ENCODE results near the gene CAPN1. TPM values are rescaled to one million over a fixed set of nuclear protein-coding genes. Genes with fewer than 3 reads are reported as not detected.

CAPN1 gene
- 96.5 and 115 TPM in 2 replicates for total RNA-seq (2014; rRNA removed; shearing (Covaris generic); ENCODE audit: low replicate concordance)

DNA sequence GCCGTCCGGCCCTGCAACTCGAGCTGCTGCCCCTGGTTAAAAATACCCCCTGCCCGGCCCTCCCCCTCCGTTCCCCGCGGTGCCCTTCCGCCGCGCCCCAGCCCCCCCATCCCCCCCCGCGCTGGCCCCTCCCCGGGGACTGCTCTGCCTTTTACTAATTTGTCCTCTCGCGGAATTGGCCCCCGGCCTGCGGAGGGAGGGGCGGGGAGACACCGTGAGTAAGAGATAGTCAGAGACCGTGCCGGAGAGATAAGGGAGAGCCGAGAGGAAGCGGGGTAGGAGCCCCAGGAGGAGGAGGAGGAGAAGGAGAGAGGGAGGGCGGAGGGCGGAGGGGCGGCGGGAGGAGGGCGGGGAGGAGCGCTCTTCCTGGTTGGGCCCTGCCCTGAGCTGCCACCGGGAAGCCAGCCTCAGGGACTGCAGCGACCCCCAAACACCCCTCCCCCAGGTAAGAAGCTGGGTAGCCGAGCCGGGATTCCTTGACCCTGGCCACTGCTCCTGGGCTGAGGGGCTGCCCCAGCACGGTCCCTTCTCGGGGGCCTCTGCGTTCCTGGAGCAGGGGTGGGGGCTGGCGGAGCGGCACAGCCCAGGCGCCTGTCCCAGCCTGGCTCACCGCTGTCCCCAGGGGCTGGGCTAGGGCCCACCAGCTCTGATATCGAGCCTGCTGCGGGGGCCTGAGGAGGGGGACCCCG lies at the start of gene CAPN1:
Gene CAPN1, plus strand, starts transcription at position 360 of the 689 bp plus-strand sequence. CDS start 774 bp downstream, outside the sequence.
- Histone ChIP-seq H3K9ac (ENCODE audit: low read length) (peak within 1 kb of the TSS; percentile 86), H3K4me2 (ENCODE audit: low read depth, low read length, poor library complexity, severe bottlenecking) (peak within 1 kb of the TSS; percentile 85), H3K9me2 (replicated peaks; ENCODE audit: insufficient read depth, low read length) (no peaks in the 10 kb centered on the region), H3K27me3 (ENCODE audit: low read length) (no peaks in the 10 kb centered on the region), H3K9me3 (ENCODE audit: low read length) (no peaks in the 10 kb centered on the region), H3K4me3 (ENCODE audit: low read length) (peak within 1 kb of the TSS; percentile 82), H3K27ac (ENCODE audit: low read length) (peak within 1 kb of the TSS; percentile 67), H4K20me1 (ENCODE audit: insufficient read depth, low read depth, low read length) (no peaks in the 10 kb centered on the region), H3K36me3 (ENCODE audit: insufficient read depth, low read length) (no peaks in the 10 kb centered on the region), H3K4me1 (ENCODE audit: low read length) (peaks cover 26% of the 10 kb centered on the region), H3K79me2 (ENCODE audit: low read length) (peaks cover 14% of the 10 kb centered on the region; the same call in 1 of the 2 replicates), H2AFZ (ENCODE audit: low read length) (peak within 1 kb of the TSS; percentile 87)
- DNase-seq = peak; percentile 90

DNA sequence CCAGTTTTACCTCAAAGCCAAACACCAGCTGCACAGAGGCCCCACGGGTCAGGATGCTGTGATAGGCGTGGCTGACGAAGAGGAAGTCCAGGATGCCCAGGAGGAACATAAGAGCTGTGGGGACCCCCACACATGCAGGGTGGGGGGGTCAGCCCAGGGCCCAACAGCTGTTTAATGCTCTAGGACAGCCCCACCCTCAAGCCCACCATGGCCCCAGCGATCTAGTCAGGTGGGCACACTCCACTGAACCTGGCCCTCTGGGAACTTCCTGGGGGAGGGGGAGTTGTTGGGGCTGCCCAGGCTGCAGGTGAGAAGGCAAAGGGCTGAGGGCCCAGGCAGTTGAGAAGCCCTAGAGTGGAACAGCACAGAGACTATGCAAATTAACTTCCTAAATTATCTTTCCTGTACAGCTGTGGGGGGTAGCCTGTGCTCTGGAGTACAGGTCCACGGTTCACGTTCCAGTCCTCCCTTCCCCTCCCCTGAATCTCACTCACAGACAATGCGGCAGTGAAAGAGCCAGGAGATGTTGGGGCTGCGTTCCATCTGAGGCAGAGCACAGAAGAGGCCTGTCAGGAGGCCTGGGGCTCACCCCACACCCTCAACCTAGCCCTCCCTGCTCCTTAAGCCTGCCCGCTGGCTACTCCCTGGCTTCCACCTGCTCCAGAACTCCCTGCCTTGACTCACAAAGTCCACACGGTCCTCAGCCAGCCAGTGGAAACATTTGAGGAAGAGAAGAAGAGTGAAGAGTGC lies 49.3 kb upstream of the CAPN1 start:
- peak; percentile 97 for DNase-seq
- Histone ChIP-seq H2AFZ (ENCODE audit: low read length) (no peak overlapping the region), H4K20me1 (ENCODE audit: insufficient read depth, low read depth, low read length) (peaks cover 34% of the 10 kb centered on the region; the same call in 1 of the 2 replicates), H3K9me3 (ENCODE audit: low read length) (no peaks in the 10 kb centered on the region), H3K4me3 (ENCODE audit: low read length) (peak overlapping the region; percentile 91), H3K27me3 (ENCODE audit: low read length) (no peaks in the 10 kb centered on the region), H3K27ac (ENCODE audit: low read length) (peak overlapping the region; percentile 100), H3K4me1 (ENCODE audit: low read length) (peaks cover 70% of the 10 kb centered on the region), H3K9ac (ENCODE audit: low read length) (peak overlapping the region; percentile 99), H3K4me2 (ENCODE audit: low read depth, low read length, poor library complexity, severe bottlenecking) (peak overlapping the region; percentile 98), H3K36me3 (ENCODE audit: insufficient read depth, low read length) (peaks cover 43% of the 10 kb centered on the region), H3K9me2 (replicated peaks; ENCODE audit: insufficient read depth, low read length) (no peaks in the 10 kb centered on the region), H3K79me2 (ENCODE audit: low read length) (peaks cover 27% of the 10 kb centered on the region)

- Histone ChIP-seq H3K9me2 (replicated peaks; ENCODE audit: insufficient read depth, low read length) (no peaks in the 10 kb centered on the region), H3K9ac (ENCODE audit: low read length) (peak overlapping the region; percentile 99), H3K4me1 (ENCODE audit: low read length) (peaks cover 63% of the 10 kb centered on the region), H3K36me3 (ENCODE audit: insufficient read depth, low read length) (peaks cover 36% of the 10 kb centered on the region), H3K4me3 (ENCODE audit: low read length) (peak overlapping the region; percentile 91), H3K79me2 (ENCODE audit: low read length) (peaks cover 27% of the 10 kb centered on the region), H2AFZ (ENCODE audit: low read length) (no peak overlapping the region), H3K27me3 (ENCODE audit: low read length) (no peaks in the 10 kb centered on the region), H3K9me3 (ENCODE audit: low read length) (no peaks in the 10 kb centered on the region), H3K27ac (ENCODE audit: low read length) (peak overlapping the region; percentile 100), H4K20me1 (ENCODE audit: insufficient read depth, low read depth, low read length) (peaks cover 34% of the 10 kb centered on the region; the same call in 1 of the 2 replicates), H3K4me2 (ENCODE audit: low read depth, low read length, poor library complexity, severe bottlenecking) (peak overlapping the region; percentile 98)
- DNase-seq = peak; percentile 95
These were observed 48.6 kb upstream of the CAPN1 start for GRCh38 chr11:65132988-65133700.

- peaks cover 27% of the 10 kb centered on the region for H3K79me2 ChIP-seq (ENCODE audit: low read length)
- peak; percentile 70 for DNase-seq
- no peaks in the 10 kb centered on the region for H3K27me3 ChIP-seq (ENCODE audit: low read length)
- peaks cover 57% of the 10 kb centered on the region for H3K4me1 ChIP-seq (ENCODE audit: low read length)
- no peak overlapping the region for H2AFZ ChIP-seq (ENCODE audit: low read length)
- H3K36me3 ChIP-seq (ENCODE audit: insufficient read depth, low read length) = peaks cover 30% of the 10 kb centered on the region
- H4K20me1 ChIP-seq (ENCODE audit: insufficient read depth, low read depth, low read length) = peaks cover 34% of the 10 kb centered on the region; the same call in 1 of the 2 replicates
- H3K9me2 ChIP-seq (replicated peaks; ENCODE audit: insufficient read depth, low read length) = no peaks in the 10 kb centered on the region
- peak overlapping the region; percentile 98 for H3K4me2 ChIP-seq (ENCODE audit: low read depth, low read length, poor library complexity, severe bottlenecking)
- peak overlapping the region; percentile 91 for H3K4me3 ChIP-seq (ENCODE audit: low read length)
- H3K27ac ChIP-seq (ENCODE audit: low read length) = peak overlapping the region; percentile 100
- peak overlapping the region; percentile 99 for H3K9ac ChIP-seq (ENCODE audit: low read length)
- no peaks in the 10 kb centered on the region for H3K9me3 ChIP-seq (ENCODE audit: low read length)
These were observed 48.0 kb upstream of the CAPN1 start for GRCh38 chr11:65133724-65134123.

DNA sequence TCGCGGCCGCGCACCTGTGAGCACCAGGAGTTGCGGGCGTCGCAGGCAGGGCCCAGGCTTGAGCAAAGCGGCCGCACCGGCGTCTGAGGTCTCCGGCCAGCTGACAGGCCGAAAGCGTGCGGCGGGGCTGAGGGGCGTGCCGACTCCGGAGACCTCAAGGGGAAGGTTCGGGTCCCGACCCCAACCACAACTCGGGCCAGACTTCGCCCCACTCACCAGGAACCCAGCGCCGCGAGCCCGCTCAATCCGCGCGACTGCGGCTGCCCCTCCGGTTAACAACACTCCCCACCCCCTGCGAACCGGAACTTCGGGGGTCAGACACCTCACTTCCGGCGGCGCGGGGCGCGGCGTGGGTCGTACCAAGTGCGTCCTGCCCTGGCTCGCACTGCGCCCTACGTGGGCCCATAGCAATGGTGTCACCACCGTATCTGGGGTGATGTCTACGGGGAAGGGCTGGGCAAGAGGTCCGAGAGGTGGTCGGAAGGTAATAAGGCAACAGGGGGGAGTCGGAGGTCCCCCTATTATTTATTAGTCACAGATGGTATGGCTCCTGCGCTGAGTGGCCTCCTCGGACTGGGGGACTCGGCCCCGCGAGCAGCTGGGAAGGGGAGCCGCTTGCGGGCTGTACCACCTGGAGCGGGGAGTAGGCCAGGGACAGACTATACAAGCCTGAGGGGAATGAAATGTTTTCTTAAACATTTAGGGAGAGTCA lies 47.3 kb upstream of the CAPN1 start, which contains the start of gene SYVN1:
Gene SYVN1, minus strand, starts transcription at position 280 of the 712 bp plus-strand sequence. CDS start 918 bp downstream, outside the sequence.
- H3K79me2 ChIP-seq (ENCODE audit: low read length) = peaks cover 27% of the 10 kb centered on the region
- H3K9me2 ChIP-seq (replicated peaks; ENCODE audit: insufficient read depth, low read length) = no peaks in the 10 kb centered on the region
- peak within 1 kb of the TSS; percentile 100 for H3K27ac ChIP-seq (ENCODE audit: low read length)
- H3K9ac ChIP-seq (ENCODE audit: low read length) = peak within 1 kb of the TSS; percentile 99
- H4K20me1 ChIP-seq (ENCODE audit: insufficient read depth, low read depth, low read length) = peaks cover 28% of the 10 kb centered on the region; the same call in 1 of the 2 replicates
- H2AFZ ChIP-seq (ENCODE audit: low read length) = peak within 1 kb of the TSS; percentile 87; the same call in 1 of the 2 replicates
- peaks cover 50% of the 10 kb centered on the region for H3K4me1 ChIP-seq (ENCODE audit: low read length)
- H3K36me3 ChIP-seq (ENCODE audit: insufficient read depth, low read length) = peaks cover 23% of the 10 kb centered on the region
- H3K4me2 ChIP-seq (ENCODE audit: low read depth, low read length, poor library complexity, severe bottlenecking) = peak within 1 kb of the TSS; percentile 98
- no peaks in the 10 kb centered on the region for H3K27me3 ChIP-seq (ENCODE audit: low read length)
- DNase-seq = peak; percentile 96
- H3K9me3 ChIP-seq (ENCODE audit: low read length) = no peaks in the 10 kb centered on the region
- H3K4me3 ChIP-seq (ENCODE audit: low read length) = peak within 1 kb of the TSS; percentile 91

- Histone ChIP-seq H3K4me2 (ENCODE audit: low read depth, low read length, poor library complexity, severe bottlenecking) (peak overlapping the region; percentile 98), H3K79me2 (ENCODE audit: low read length) (peaks cover 27% of the 10 kb centered on the region), H2AFZ (ENCODE audit: low read length) (peak overlapping the region; percentile 87; the same call in 1 of the 2 replicates), H3K36me3 (ENCODE audit: insufficient read depth, low read length) (peaks cover 16% of the 10 kb centered on the region), H3K4me1 (ENCODE audit: low read length) (peaks cover 44% of the 10 kb centered on the region), H3K9ac (ENCODE audit: low read length) (peak overlapping the region; percentile 99), H3K27ac (ENCODE audit: low read length) (peak overlapping the region; percentile 100), H3K9me3 (ENCODE audit: low read length) (no peaks in the 10 kb centered on the region), H3K27me3 (ENCODE audit: low read length) (no peaks in the 10 kb centered on the region), H4K20me1 (ENCODE audit: insufficient read depth, low read depth, low read length) (peaks cover 21% of the 10 kb centered on the region; the same call in 1 of the 2 replicates), H3K4me3 (ENCODE audit: low read length) (peak overlapping the region; percentile 91), H3K9me2 (replicated peaks; ENCODE audit: insufficient read depth, low read length) (no peaks in the 10 kb centered on the region)
- DNase-seq = peak; percentile 97
These were observed 46.6 kb upstream of the CAPN1 start for GRCh38 chr11:65134952-65135632.

DNA sequence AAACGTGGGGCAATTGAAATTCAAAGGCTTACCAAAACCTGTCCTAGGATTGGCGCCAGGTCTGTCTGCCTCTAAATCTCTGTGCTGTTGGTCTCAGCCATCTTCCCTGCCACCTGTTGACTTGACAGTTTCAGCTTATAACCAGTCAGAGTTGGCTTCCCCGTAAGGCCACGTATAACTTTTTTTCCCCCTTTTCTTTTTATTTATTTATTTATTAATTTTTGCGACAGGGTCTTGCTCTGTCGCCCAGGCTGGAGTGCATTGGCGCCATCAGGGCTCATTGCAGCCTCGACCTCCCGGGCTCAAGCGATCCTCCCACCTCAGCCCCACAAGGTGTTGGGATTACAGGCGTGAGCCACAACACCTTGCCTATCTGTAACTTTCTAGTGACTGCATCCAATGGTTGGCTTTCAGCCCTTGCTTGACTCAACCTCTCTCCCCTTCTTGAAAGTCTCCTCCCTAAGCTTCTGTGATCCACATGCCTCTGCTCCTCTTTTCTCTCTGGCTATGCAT lies 46.0 kb upstream of the CAPN1 start:
- peak overlapping the region; percentile 99 for H3K9ac ChIP-seq (ENCODE audit: low read length)
- no peaks in the 10 kb centered on the region for H3K27me3 ChIP-seq (ENCODE audit: low read length)
- H3K36me3 ChIP-seq (ENCODE audit: insufficient read depth, low read length) = peaks cover 13% of the 10 kb centered on the region
- H3K79me2 ChIP-seq (ENCODE audit: low read length) = peaks cover 27% of the 10 kb centered on the region
- DNase-seq = peak; percentile 31
- no peak overlapping the region for H2AFZ ChIP-seq (ENCODE audit: low read length)
- peak overlapping the region; percentile 100 for H3K27ac ChIP-seq (ENCODE audit: low read length)
- peaks cover 44% of the 10 kb centered on the region for H3K4me1 ChIP-seq (ENCODE audit: low read length)
- H3K4me3 ChIP-seq (ENCODE audit: low read length) = peak overlapping the region; percentile 91
- H3K9me2 ChIP-seq (replicated peaks; ENCODE audit: insufficient read depth, low read length) = no peaks in the 10 kb centered on the region
- no peaks in the 10 kb centered on the region for H3K9me3 ChIP-seq (ENCODE audit: low read length)
- peak overlapping the region; percentile 98 for H3K4me2 ChIP-seq (ENCODE audit: low read depth, low read length, poor library complexity, severe bottlenecking)
- peaks cover 18% of the 10 kb centered on the region; the same call in 1 of the 2 replicates for H4K20me1 ChIP-seq (ENCODE audit: insufficient read depth, low read depth, low read length)

All from Karpas-422 (cell line).